Measurements from ENCODE around the gene MAGI2.

DNA sequence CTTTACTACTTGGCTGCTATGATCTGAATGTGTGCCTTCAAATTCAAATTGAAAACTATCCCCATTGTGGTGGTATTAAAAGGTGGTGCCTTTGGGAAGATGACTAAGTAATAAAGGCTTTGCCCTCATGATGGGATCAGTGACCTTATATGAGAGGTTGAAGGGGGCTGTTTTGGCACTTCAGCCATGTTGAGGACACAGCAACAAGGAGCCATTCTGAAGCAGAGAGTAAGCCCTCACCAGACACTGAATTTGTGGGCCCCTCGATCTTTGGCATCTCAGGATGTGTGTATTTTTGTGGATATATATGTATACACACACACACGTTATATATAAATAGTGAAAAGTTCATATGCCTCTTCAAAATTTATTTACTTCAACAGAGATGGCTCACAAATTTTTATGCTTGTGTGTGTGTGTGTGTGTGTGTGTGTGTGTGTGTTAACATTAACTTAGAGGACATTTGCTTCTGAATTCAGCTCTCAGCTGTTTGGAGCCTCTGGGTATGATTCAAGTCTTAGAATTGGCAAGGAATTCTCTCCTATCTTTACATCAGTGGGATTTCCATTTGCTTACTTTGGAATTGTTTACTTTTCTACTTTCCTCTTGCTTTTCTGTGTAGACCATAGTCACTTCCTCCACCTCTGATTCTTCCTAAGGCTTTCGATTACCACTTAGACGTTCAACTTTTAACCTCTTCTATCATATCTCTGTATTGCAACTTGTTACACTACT is 66.6 kb downstream of the MAGI2 start:
- TF ChIP-seq POLR2A (IDR thresholded peaks at IDR 0.05; ENCODE audit: low read length) (no peak), GATA1 (IDR thresholded peaks at IDR 0.05; ENCODE audit: low read depth, low read length) (no peak)
